ENCODE measurements around the gene ENTPD8.
"Not testable (repeated sequence)": the region's sequence is repeated elsewhere in the genome, so short reads cannot be mapped to it uniquely, and the experiment has no call there.

Gene ENTPD8

GRCh38 chr9:137477778-137478612 lies 36.8 kb upstream of the ENTPD8 start:
- DNase-seq = no peak

DNA sequence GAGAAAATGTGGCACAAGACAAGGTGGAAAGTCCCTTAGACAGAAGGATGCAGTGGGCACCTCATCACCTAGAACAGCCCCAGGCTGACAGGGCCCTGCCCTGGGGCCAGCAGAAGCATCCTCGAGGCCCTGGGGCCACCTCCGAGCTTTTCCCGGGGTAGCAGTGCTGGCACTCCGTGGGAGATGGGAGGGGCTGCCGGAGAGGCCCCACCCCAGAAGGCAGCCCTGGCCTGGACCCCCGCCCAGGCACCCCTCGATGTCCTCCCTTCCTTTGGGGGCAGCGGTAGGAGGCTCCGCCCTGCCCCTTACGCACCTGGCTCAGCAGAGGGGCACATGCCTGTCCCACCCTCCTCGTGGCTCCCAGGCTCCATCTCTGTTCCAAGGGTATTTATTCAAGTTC lies 35.7 kb upstream of the ENTPD8 start:
- no peak for DNase-seq

GRCh38 chr9:137475666-137476065 lies 34.5 kb upstream of the ENTPD8 start:
- no peak for DNase-seq

- no peak for DNase-seq
Measured at GRCh38 chr9:137474271-137474670, 33.1 kb upstream of the ENTPD8 start.

DNA sequence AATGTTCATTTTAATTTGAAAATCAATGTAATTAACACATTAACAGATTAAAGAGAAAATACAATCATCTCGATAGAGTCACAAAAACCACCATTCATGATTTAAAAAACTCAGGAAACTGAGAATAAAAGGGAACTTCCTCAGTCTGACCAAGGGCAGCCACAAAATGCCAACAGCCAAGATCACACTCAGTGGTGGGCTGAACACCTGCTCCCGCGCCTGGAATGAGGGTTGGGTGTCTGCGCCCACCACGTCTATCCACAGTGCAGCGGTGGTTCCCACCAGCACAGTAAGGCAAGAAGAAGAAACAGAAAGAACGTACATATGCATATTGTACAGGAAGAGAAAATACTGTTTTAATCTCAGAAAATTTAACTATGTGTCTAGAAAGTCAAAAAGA lies 29.6 kb upstream of the ENTPD8 start:
- no peak for DNase-seq

GRCh38 chr9:137467896-137468295 lies 26.7 kb upstream of the ENTPD8 start:
- DNase-seq = no peak

GRCh38 chr9:137467161-137467581 lies 26.0 kb upstream of the ENTPD8 start:
- DNase-seq = no peak

DNA sequence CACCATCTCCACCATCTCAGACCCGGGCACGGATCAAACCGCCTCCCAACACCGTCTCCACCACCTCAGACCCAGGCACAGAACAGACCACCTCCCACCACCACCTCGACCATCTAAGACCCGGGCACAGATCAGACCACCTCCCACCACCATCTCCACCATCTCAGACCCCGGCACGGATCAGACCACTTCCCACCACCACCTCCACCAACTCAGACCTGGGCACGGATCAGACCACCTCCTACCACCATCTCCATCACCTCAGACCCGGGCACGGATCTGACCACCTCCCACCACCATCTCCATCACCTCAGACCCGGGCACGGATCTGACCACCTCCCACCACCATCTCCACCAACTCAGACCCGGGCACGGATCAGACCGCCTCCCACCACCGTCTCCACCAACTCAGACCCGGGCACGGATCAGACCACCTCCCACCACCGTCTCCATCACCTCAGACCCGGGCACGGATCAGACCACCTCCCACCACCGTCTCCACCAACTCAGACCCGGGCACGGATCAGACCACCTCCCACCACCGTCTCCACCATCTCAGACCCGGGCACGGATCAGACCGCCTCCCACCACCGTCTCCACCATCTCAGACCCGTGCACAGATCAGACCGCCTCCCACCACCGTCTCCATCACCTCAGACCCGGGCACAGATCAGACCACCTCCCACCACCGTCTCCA lies 25.4 kb upstream of the ENTPD8 start:
- DNase-seq = not testable (repeated sequence)

- no peak for DNase-seq
Measured at GRCh38 chr9:137465720-137466388, 24.7 kb upstream of the ENTPD8 start.

DNA sequence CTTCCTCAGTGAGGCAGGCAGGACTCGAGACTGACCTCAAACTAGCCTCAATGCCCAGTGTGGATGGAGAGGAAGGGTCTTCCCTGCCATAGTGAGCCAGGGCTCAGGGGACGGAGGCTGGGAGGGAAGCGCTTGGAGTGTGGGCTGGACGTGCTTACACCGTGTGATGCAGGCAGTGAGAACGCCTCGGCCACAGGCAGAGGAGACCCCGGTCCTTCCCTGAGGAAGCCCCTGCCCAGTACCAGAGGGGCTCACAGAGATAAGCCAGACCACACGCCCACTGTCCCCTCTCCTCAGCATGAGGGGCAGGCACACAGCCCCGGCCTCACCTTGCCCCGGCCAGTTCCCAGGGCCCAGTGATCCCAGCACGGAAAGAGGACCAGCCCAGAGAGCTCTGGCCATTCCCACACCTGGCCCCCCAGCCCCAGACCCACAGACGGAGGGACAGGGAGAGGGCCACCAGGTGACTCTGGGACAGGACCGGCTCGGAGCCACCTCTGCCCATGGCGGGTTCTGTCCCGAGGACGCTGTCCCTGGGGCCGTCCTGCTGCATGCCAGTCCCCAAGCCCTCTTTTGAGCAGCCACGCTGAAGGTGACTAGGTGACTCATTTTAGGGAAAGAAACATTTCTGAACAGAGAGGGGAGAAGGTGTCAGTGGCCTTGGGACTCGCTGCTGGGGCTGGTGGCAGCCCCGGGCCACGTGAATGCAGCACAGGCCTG lies 24.0 kb upstream of the ENTPD8 start:
- no peak for DNase-seq

GRCh38 chr9:137464291-137464999 lies 23.3 kb upstream of the ENTPD8 start:
- no peak for DNase-seq

DNA sequence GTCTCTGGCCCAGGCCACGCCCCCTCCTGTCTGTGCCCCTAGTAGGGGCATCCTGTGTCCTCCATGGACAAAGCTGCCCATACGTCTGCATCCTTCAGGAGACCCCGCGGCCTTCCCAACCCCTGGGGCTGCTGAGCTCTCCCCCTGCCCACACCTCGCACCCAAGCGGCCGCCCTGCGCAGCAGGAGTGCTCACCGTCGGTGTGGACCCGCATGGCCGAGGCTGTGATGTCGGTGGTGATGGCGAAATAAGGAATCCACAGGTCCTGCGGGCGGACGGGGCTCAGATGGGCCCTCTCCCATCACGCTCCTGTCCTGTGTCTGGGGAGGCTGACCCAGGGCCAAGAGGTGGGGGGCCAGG lies 22.8 kb upstream of the ENTPD8 start:
- no peak for DNase-seq

DNA sequence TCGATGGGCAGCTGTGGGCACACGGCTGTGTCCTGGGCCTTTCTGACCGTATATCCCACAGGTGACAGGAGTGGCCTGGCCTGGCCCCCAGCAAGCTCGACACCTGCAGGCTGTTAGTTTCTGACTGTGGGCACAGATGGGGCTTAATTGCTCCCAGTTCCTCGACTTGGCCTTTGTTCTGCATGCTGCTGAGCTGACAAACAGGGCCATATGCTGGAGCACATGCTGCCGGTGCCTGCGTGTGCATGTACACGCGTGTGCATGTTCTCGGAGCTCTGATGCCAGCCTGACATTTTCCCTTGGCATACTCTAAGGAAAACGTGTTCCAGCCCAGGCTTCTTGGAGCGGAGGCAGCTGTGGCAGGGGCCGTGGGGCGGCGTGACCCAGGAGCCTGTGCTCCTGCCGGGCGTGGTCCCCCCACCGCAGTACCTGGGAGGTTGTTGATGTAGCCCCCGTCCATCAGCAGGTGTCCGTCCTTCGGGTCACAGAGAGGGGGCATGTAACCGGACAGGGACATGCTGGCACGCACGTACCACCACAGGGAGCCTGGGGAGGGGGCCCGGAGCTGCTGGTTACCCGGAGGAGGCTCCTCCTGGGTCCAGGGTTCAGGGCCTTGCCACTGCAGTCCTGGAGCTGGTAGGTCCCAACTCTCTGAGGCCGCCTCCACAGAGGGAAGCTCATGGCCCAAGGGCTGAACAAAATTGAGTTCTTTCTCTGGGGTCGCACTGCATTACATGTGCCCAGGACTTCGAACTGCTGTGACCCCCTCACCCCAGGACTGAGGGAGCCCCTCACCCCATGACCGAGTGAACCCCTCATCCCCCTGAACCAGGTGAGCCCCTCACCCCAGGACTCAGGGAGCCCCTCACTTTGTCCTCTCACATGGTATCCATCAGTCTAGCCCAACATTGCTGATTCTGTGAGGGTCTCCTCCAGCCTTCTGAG lies 22.1 kb upstream of the ENTPD8 start:
- no peak for DNase-seq

DNA sequence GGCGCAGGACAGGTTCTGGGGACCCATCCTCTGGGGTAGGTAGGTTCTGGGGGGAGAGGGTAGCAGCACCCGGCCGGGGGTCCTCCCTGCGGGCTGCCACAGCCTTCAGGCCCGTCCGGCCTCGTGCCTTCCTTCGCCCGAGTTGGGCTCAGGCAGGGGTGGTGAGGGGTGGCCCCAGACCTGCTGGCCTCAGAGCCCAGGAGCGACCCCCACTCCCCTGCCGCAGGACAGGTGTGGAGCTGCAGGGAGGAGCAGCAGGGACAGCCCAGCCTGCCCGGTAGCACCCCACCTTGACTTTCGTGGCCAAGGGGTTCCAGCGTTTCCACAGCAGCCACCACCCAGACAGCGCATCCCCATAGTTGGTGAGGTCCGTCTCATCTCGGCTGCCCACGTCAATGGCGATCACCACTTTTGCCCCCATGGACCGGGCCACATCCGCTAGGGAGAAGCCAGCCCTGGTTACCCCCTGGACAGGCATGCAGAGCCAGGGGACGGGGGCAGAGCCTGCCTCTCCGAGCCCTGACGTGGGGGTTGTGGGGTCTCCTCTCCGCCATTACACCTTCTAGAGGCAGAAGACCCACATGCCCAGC lies 21.3 kb upstream of the ENTPD8 start:
- no peak for DNase-seq

DNA sequence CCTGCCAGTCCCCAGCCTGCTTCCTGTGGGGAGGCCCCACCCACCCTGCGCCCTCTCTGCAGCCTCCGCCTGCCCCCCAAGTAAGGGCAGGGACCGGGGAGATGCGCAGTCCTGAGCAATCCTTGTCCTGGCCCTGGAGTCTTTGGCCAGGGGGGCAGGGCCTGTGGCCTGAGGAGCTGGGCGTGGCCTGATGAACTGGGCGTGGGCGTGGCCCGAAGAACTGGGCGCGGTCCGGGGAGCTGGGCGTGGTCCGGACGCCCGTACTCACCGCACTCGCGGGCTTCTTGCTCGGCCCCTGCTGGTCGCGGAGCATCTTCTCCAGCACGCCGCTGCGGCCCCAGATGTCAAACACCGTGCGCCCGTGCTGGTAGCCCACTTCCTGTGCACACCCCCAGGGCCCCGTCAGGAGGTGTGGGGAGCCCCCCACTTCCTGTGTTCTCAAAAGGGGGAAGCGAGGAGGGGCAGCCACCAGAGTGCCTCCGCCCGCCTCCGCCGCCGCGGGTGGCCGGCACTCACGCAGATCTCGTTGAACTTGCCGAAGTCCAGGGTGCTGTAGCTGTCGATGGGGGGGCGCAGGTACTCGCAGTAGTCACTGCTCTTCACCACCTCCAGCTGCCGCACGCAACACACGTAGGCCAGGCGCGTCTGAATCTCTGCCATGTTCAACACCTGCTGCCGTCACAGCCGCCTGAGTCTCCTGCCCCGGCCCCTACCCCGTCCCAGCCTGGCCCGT lies 20.7 kb upstream of the ENTPD8 start:
- no peak for DNase-seq

- no peak for DNase-seq
Measured at GRCh38 chr9:137461316-137461662, 20.1 kb upstream of the ENTPD8 start.

DNA sequence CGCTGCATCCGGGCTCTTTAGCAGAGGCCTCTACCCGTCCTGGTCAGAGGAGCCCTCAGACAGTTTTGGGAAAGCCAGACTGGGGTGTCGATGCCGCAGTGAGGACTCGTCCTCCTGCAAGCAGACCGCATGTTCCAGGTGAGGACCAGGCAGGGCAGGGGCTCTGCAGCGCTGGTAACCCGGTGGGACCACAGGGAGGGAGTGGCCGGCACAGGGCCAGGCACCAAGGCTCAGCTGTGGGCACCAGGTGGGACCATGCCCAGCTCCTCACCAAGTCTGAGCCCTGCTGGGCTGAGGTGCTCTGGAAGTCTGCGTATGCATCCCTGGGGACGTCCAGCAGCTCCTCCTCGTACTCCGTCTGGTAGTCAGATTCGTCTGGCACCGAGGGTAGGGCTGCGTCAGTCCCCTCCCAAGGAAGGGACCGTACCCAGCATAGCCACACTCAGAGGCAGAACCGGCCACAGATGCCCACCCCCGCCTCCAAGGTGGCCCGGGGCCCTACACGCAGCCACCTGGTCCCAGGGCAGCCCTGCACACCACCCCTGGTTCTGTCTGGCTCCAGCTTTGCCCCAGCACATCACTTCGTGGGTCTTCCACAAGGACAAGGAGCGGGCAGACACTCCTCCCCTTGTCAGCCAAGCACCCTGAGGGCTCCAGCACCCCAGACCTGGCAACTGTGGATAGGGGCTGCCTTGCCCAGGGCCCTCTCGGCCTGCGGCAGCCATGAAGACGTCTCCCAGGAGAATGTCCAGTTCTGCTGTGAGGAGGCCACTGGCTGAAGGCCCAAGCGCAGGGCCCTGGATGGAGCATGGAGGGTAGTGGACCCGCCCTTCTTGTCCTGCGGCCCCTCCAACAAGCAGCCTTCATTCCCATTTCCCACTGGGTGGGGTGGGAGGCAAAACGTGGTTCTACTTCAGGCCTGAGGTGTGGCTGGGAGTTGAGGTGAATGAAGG lies 19.5 kb upstream of the ENTPD8 start:
- no peak for DNase-seq
